Activated CD4-positive, CD25-positive, alpha-beta regulatory T cell (primary cell): ENCODE measurements around the gene SLC39A7.

Experiments used
- DNase-seq, 4 experiments: peaks; one replicate each; lab custom pipeline; 2025; lab: John Stamatoyannopoulos, UW

Gene SLC39A7

GRCh38 chr6:33236852-33237251, 36.2 kb downstream of the SLC39A7 start:
- no peak for DNase-seq

DNA sequence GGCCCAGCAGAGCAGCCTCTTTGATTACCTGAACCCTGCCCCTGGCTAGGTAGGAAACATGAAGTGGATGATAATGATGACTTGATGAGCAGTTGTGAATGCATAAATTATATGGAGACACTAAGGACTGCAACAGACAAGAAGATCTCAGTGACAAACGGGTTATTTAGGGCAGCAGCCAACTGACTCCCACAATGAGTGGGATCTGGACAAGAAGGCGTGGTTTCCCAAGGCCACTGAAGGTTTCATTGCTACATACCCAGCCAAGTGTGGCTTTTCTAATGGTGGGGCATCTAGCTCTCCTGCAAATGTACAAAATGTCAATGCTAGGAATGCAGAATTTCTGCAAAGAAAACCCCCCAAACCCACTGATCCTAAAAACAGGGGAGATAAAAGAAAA, 37.1 kb downstream of the SLC39A7 start:
- DNase-seq, result no peak

DNA sequence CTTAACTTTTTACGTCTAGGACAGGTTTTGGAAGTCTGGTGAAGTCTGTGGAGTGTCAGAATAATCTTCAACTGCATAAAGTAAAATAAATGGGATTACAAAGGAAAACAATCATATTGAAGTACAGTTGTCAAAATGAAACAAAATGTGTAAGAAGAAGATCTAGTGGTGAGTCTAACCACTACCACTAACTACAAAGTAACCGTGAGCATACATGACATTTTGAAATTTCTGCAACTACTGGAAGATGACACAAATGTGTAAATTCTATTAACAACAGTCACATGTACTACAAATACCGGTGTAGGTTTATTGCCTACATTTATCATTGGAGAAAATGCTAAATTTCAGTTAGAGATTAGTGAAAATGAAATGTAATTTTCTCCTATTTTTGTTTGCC, 41.3 kb downstream of the SLC39A7 start:
- no peak for DNase-seq

GRCh38 chr6:33243476-33243875, 42.8 kb downstream of the SLC39A7 start:
- DNase-seq, result no peak

DNA sequence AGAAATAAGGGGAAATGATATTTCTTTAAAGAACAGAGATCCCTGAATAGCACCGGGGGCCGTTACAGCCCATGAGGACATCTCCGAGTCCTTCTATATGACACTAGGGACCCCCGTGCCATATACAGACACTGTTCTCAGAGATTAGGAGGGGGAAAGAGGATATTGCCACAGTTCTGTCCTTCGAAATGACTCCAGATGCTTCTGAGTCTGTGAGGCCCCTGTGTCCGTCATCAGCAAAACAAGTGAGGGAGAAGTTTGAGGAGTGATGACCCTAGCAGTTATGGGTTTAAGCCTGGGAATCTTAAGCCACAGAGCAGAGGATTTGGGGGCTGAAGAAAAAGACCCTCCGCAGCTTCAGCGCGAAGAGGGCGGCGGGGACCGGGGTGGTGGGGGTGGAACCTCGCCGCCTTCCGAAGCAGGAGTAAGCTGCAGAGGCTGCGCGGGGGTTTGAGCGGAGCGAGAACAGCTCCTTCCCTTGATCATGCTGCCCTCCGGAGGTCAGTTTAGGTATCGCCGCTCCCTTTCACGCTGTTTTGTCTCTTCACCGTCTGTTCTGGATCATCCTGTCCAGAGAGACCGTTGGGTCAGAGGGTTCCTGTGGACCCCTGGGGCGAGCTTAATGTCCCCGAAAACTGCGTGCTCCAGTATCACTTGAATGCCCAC, 47.4 kb downstream of the SLC39A7 start:
- peak; percentile 76 to 93 (median 78) for DNase-seq

GRCh38 chr6:33248643-33248931, 47.9 kb downstream of the SLC39A7 start:
- DNase-seq, result peak in 2 of 4 experiments; percentile 40 to 45

GRCh38 chr6:33248932-33249731, 48.5 kb downstream of the SLC39A7 start:
- DNase-seq, result peak; percentile 86 to 98 (median 88)

GRCh38 chr6:33249732-33250630, 49.3 kb downstream of the SLC39A7 start:
- no peak for DNase-seq

GRCh38 chr6:33250731-33251130, 50.1 kb downstream of the SLC39A7 start:
- DNase-seq, result no peak

- no peak for DNase-seq
Observed at GRCh38 chr6:33251395-33252012, 50.8 kb downstream of the SLC39A7 start.

DNA sequence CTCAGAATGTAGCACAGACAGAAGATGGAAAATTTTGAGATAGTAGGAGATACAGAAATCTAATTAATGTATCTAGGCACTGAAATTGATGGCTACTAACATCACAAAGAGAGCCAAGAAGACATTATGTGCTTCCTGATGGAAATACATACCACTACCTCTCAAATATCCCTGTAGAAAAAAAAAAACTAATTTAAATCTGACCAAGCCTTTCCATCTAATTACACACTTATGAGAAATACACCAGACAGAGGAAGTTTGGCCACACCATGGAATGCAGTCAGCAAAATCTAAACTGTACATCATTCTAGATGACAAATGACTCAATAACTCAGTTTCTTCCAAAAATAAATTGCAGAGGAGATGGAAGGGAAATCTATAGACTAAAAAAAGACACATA, 52.1 kb downstream of the SLC39A7 start:
- DNase-seq, result no peak
